HFF-Myc (cell line): ENCODE measurements around the gene CHTOP.

Source experiments
- DNase-seq: peaks from one replicate; pipeline ENCODE4 v3.0.0-alpha.2; 2011; ENCODE audit warnings: low read depth; ENCODE audit errors: extremely low read depth
- H3K4me3 ChIP-seq: replicated peaks from 2 replicates; pipeline ENCODE4 v1.5.1; 2011; ENCODE audit warnings: low read depth, mild to moderate bottlenecking, control low read depth, low read length
- CTCF ChIP-seq: IDR thresholded peaks from 2 replicates; pipeline ENCODE4 v1.5.1; 2012; ENCODE audit warnings: mild to moderate bottlenecking, low read depth, low read length, control low read depth; ENCODE audit errors: missing control alignments

The CHTOP gene

DNA sequence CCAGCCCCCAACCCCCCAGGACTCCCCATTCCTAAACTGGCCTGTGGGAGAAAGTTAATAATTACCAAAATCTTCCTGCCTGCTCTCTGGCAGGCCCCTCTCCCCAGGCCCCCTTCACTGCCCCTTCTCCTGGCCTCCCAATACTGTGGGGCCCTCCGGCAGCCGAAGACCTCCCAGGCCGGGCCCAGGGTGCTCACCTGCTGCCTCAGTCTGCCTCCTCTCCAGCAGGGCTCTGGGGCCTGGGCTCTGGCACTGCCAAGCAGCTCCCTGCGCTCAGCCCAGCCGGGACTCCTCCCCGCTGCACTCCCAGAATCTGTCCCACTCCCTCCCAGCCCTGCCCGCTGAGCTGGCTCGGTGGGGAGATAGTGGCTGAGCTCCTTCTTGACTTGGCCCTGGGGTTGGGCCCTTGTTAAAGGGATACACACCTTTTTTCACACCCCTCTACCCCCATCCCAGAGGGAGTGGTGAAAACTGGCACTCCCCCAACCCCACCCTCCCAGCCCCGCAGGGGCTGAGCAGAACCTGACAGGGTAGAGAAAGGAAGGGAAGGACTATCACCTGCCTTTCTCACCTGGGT is 21.0 kb upstream of the CHTOP start, which contains the start of gene S100A16:
TSS of gene S100A16 (minus strand) at position 383 of the 577 bp plus-strand sequence. CDS start 4,986 bp downstream, outside the sequence.
- peak within 1 kb of the TSS; percentile 90 for H3K4me3 ChIP-seq
- DNase-seq: no peak
- no peak for TF ChIP-seq CTCF

- no peak for TF ChIP-seq CTCF
- peak overlapping the region; percentile 90 for H3K4me3 ChIP-seq
- no peak for DNase-seq
Measured at GRCh38 chr1:153613406-153613805, 20.5 kb upstream of the CHTOP start.

DNA sequence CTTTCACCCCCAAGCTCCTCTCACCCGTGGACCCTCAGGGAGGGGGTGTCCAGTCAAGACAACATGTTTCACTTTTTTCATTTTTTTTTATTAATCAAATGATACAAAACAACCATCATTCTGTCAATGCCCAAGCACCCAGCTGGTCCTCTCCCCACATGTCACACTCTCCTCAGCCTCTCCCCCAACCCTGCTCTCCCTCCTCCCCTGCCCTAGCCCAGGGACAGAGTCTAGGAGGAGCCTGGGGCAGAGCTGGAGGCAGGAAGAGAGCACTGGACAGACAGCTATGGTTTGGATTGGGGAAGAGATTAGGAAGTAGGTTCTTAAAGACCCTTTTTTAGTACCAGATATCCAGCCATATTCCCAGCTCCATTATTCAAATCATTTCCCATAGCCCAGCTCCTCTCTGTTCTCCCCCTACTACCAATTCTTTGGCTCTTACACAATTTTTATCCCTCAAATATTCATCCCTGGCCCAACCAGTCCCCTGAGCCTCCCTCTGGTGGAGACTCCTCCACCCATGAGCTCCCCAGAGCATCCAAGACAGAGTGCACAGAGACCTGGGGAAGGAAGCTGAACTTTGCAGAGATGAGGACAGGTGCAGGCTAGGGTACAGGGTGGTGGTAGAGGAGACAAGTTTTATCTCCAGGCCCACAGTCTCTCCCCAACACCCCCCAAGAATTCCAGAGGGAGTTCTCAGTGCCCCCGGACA is 19.5 kb upstream of the CHTOP start:
- no peak for TF ChIP-seq CTCF
- no peak overlapping the region for H3K4me3 ChIP-seq
- DNase-seq: no peak

GRCh38 chr1:153614906-153615305 is 19.0 kb upstream of the CHTOP start:
- no peak for DNase-seq
- H3K4me3 ChIP-seq: no peak overlapping the region
- no peak for TF ChIP-seq CTCF

GRCh38 chr1:153615406-153615805 is 18.5 kb upstream of the CHTOP start:
- DNase-seq: no peak
- TF ChIP-seq CTCF: no peak
- H3K4me3 ChIP-seq: no peak overlapping the region

GRCh38 chr1:153616144-153616916 is 17.5 kb upstream of the CHTOP start, which contains the start of gene S100A14:
S100A14 (minus strand) TSS chr1:153616325; CDS start chr1:153615858, 467 bp downstream.
- DNase-seq: no peak
- no peak within 1 kb of the TSS for H3K4me3 ChIP-seq
- no peak for TF ChIP-seq CTCF
